C4-2B (cell line): Measurements from ENCODE around the gene KCTD13.
"Not testable (repeated sequence)": the region's sequence is repeated elsewhere in the genome, so short reads cannot be mapped to it uniquely, and the experiment has no call there.

Experiments used
- H3K27ac ChIP-seq: fragments of 450-650 bp; 2 replicates; pipeline ENCODE4 v1.5.1; 2017
- CTCF ChIP-seq: fragments of 450-650 bp; conservative IDR thresholded peaks from 2 replicates; pipeline ENCODE4 v1.5.1; 2017; ENCODE audit warnings: mild to moderate bottlenecking
- ZFX ChIP-seq: fragments of 450-650 bp; IDR thresholded peaks from 2 replicates; pipeline ENCODE4 v1.6.1; 2017

Gene KCTD13

DNA sequence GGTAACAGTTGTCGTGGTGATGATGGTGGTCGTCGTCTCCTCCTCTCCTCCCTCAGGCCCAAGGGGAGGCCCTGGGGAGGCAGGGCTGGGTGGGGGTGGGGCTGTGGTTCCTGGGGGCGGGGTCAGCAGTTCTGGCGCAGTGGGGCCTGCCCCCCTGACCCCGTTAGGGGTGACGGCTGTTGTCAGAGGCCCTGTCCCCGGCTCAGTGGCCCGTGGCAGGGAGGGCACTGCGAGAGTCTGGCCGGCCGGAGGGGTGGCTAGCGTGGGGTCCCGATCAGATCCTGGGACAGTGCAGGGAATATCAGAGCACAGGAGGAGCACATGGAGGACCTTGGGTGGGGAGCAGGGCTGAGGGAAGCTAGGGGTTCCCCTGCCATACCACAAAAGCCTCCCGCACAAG, 29.2 kb downstream of the KCTD13 start:
- TF ChIP-seq CTCF = no peak
- no peak for TF ChIP-seq ZFX

GRCh38 chr16:29894352-29894751, 31.7 kb downstream of the KCTD13 start:
- no peak overlapping the region for H3K27ac ChIP-seq
- TF ChIP-seq ZFX (no peak), CTCF (no peak)

More for the DNA sequence above, 29.2 kb downstream of the KCTD13 start:
- no peak overlapping the region for H3K27ac ChIP-seq

GRCh38 chr16:29893553-29893952, 32.5 kb downstream of the KCTD13 start:
- TF ChIP-seq ZFX (no peak), CTCF (no peak)
- no peak overlapping the region for H3K27ac ChIP-seq

DNA sequence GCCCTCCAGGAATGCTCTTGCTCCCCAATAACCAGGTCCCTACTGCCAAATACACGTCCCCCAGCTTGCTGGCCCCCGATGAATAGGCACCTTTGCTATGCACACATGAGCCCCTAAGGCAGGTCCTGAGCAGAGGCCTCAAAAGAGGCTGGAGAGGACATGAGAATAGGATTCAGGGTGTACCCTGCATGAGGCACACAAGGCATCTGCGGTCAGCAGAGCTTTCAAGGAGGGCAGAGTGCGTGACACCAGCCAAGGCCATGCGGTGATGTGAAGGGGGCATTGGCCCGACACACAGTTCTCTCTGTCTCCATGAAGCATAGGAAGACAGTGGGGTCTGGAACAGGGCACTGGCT, 33.6 kb downstream of the KCTD13 start:
- TF ChIP-seq ZFX = no peak
- H3K27ac ChIP-seq = no peak overlapping the region

GRCh38 chr16:29891525-29892457, 34.2 kb downstream of the KCTD13 start:
- no peak for TF ChIP-seq ZFX
- no peak overlapping the region for H3K27ac ChIP-seq

GRCh38 chr16:29889372-29889771, 36.7 kb downstream of the KCTD13 start:
- not testable (repeated sequence) for H3K27ac ChIP-seq

GRCh38 chr16:29883987-29884386, 42.0 kb downstream of the KCTD13 start:
- H3K27ac ChIP-seq = no peak overlapping the region

GRCh38 chr16:29881050-29881449, 45.0 kb downstream of the KCTD13 start:
- no peak overlapping the region for H3K27ac ChIP-seq
- TF ChIP-seq ZFX (no peak), CTCF (no peak)

More at GRCh38 chr16:29883987-29884386, 42.0 kb downstream of the KCTD13 start:
- no peak for TF ChIP-seq CTCF
- TF ChIP-seq ZFX = no peak

GRCh38 chr16:29878172-29878571, 47.9 kb downstream of the KCTD13 start:
- no peak overlapping the region for H3K27ac ChIP-seq
- no peak for TF ChIP-seq ZFX
- no peak for TF ChIP-seq CTCF
